HEK293 (cell line): ENCODE data around the gene KCNK2.

Experiments used
- CTCF ChIA-PET: fragments of 350-600 bp; formaldehyde crosslinking; extraction: SDS; loops from one replicate; lab custom pipeline; 2021; ENCODE audit warnings: antibody characterized with exemption; lab: Yijun Ruan, JAX
- POLR2A ChIA-PET: fragments of 300-600 bp; formaldehyde crosslinking; extraction: SDS; loops from one replicate; lab custom pipeline; 2020; ENCODE audit warnings: antibody characterized with exemption, inconsistent platforms; lab: Yijun Ruan, JAX
- H3K27ac ChIP-seq: fragments of 200-500 bp; sonication (Bioruptor generic); 2 replicates; pipeline ENCODE4 v1.5.1; 2014; ENCODE audit warnings: low read depth, low read length, control low read depth, inconsistent platforms; ENCODE audit errors: extremely low read depth
- H3K36me3 ChIP-seq, 2 experiments: fragments of 200-500 bp in 1 of 2; sonication (Bioruptor generic) in 1 of 2; 1 replicate in 1 of 2; 2 replicates in 1 of 2; pipeline ENCODE4 v1.5.1; 2014 to 2017; ENCODE audit warnings: inconsistent platforms in 2 of 2, low read length in 2 of 2; ENCODE audit not compliant: control insufficient read depth in 2 of 2, insufficient read depth in 1 of 2
- H3K4me1 ChIP-seq: fragments of 200-500 bp; sonication (Bioruptor generic); 2 replicates; pipeline ENCODE4 v1.5.1; 2014; ENCODE audit warnings: mild to moderate bottlenecking, low read length, inconsistent platforms; ENCODE audit not compliant: control insufficient read depth, insufficient read depth
- H3K4me3 ChIP-seq: 2 replicates; pipeline ENCODE4 v1.5.1; 2011; ENCODE audit warnings: low read depth, mild to moderate bottlenecking, control low read depth, low read length, moderate library complexity
- H3K9me3 ChIP-seq: fragments of 200-500 bp; sonication (Bioruptor generic); 2 replicates; pipeline ENCODE4 v1.5.1; 2014; ENCODE audit warnings: low read depth, low read length, inconsistent platforms; ENCODE audit not compliant: control insufficient read depth, insufficient read depth
- BCL6B ChIP-seq: fragments of 450-650 bp; formaldehyde crosslinking; IDR thresholded peaks from 2 replicates; pipeline ENCODE4 v1.5.1; 2017; ENCODE audit warnings: missing biosample characterization, missing genetic modification characterization
- FEZF1 ChIP-seq: fragments of 450-650 bp; formaldehyde crosslinking; IDR thresholded peaks from 2 replicates; pipeline ENCODE4 v1.5.1; 2016; ENCODE audit warnings: missing biosample characterization, missing genetic modification characterization
- GLIS1 ChIP-seq: fragments of 450-650 bp; formaldehyde crosslinking; IDR thresholded peaks from 2 replicates; pipeline ENCODE4 v1.5.1; 2016; ENCODE audit warnings: missing biosample characterization, missing genetic modification characterization
- ZBTB8A ChIP-seq: fragments of 450-650 bp; formaldehyde crosslinking; IDR thresholded peaks from 2 replicates; pipeline ENCODE4 v1.5.1; 2016; ENCODE audit warnings: missing biosample characterization, missing genetic modification characterization
- ZNF132 ChIP-seq: fragments of 450-650 bp; formaldehyde crosslinking; IDR thresholded peaks from 2 replicates; pipeline ENCODE4 v1.5.1; 2017; ENCODE audit warnings: missing biosample characterization, missing genetic modification characterization, borderline replicate concordance
- ZNF16 ChIP-seq: fragments of 450-650 bp; formaldehyde crosslinking; IDR thresholded peaks from 2 replicates; pipeline ENCODE4 v1.5.1; 2016; ENCODE audit warnings: low read depth, missing biosample characterization, missing genetic modification characterization
- ZNF26 ChIP-seq: fragments of 450-650 bp; formaldehyde crosslinking; IDR thresholded peaks from 2 replicates; pipeline ENCODE4 v1.5.1; 2016; ENCODE audit warnings: missing biosample characterization, missing genetic modification characterization
- ZNF426 ChIP-seq: fragments of 450-650 bp; formaldehyde crosslinking; IDR thresholded peaks from 2 replicates; pipeline ENCODE4 v1.5.1; 2017; ENCODE audit warnings: missing biosample characterization, missing genetic modification characterization, mild to moderate bottlenecking, inconsistent platforms, moderate library complexity
- ZNF664 ChIP-seq: fragments of 450-650 bp; formaldehyde crosslinking; IDR thresholded peaks from 2 replicates; pipeline ENCODE4 v1.5.1; 2016; ENCODE audit warnings: missing biosample characterization, missing genetic modification characterization
- ZNF768 ChIP-seq: fragments of 450-650 bp; formaldehyde crosslinking; IDR thresholded peaks from 2 replicates; pipeline ENCODE4 v1.5.1; 2018; ENCODE audit warnings: missing biosample characterization, mild to moderate bottlenecking, missing genetic modification characterization
- TF ChIP-seq, protein P1 (sequence below): sonication (generic); formaldehyde crosslinking; IDR thresholded peaks from 2 replicates; pipeline ENCODE4 v1.8.1; 2022; ENCODE audit warnings: mild to moderate bottlenecking, moderate library complexity, missing genetic modification reagents
- TF ChIP-seq, protein P2 (sequence below): fragments of 450-650 bp; formaldehyde crosslinking; IDR thresholded peaks from 2 replicates; pipeline ENCODE4 v1.5.1; 2016; ENCODE audit warnings: missing biosample characterization, missing genetic modification characterization
- TF ChIP-seq, protein P3 (sequence below): fragments of 450-650 bp; formaldehyde crosslinking; IDR thresholded peaks from 2 replicates; pipeline ENCODE4 v1.5.1; 2016; ENCODE audit warnings: missing biosample characterization, missing genetic modification characterization

KCNK2 gene

GRCh38 chr1:215151841-215152549 is 69.5 kb downstream of the KCNK2 start:
- Histone ChIP-seq H3K4me1 (no peaks in the 10 kb centered on the region), H3K9me3 (no peaks in the 10 kb centered on the region), H3K36me3 (no peaks in the 10 kb centered on the region), H3K4me3 (no peak overlapping the region), H3K27ac (no peak overlapping the region)
- TF ChIP-seq GLIS1 (tag by site-specific recombination) (no peak), ZBTB8A (tag by site-specific recombination) (no peak), ZNF26 (tag by site-specific recombination) (no peak), ZNF132 (tag by site-specific recombination) (no peak), ZNF768 (no peak), BCL6B (no peak), ZNF426 (tag by site-specific recombination) (no peak), FEZF1 (tag by site-specific recombination) (no peak)
- TF ChIP-seq, protein P1, sequence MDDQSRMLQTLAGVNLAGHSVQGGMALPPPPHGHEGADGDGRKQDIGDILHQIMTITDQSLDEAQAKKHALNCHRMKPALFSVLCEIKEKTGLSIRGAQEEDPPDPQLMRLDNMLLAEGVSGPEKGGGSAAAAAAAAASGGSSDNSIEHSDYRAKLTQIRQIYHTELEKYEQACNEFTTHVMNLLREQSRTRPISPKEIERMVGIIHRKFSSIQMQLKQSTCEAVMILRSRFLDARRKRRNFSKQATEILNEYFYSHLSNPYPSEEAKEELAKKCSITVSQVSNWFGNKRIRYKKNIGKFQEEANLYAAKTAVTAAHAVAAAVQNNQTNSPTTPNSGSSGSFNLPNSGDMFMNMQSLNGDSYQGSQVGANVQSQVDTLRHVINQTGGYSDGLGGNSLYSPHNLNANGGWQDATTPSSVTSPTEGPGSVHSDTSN (CRISPR knock-in tag), result no peak
- TF ChIP-seq, protein P2, sequence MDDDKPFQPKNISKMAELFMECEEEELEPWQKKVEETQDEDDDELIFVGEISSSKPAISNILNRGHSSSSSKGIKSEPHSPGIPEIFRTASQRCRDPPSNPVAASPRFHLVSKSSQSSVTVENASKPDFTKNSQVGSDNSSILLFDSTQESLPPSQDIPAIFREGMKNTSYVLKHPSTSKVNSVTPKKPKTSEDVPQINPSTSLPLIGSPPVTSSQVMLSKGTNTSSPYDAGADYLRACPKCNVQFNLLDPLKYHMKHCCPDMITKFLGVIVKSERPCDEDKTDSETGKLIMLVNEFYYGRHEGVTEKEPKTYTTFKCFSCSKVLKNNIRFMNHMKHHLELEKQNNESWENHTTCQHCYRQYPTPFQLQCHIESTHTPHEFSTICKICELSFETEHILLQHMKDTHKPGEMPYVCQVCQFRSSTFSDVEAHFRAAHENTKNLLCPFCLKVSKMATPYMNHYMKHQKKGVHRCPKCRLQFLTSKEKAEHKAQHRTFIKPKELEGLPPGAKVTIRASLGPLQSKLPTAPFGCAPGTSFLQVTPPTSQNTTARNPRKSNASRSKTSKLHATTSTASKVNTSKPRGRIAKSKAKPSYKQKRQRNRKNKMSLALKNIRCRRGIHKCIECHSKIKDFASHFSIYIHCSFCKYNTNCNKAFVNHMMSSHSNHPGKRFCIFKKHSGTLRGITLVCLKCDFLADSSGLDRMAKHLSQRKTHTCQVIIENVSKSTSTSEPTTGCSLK (tag by site-specific recombination), result no peak
- TF ChIP-seq, protein P3, sequence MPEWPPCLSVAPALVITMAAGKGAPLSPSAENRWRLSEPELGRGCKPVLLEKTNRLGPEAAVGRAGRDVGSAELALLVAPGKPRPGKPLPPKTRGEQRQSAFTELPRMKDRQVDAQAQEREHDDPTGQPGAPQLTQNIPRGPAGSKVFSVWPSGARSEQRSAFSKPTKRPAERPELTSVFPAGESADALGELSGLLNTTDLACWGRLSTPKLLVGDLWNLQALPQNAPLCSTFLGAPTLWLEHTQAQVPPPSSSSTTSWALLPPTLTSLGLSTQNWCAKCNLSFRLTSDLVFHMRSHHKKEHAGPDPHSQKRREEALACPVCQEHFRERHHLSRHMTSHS (tag by site-specific recombination), result no peak
- ChIA-PET POLR2A (no interaction called here), CTCF (no interaction called here)

GRCh38 chr1:215156232-215156631 is 73.7 kb downstream of the KCNK2 start:
- no peaks in the 10 kb centered on the region for H3K9me3 ChIP-seq
- ChIA-PET POLR2A (no interaction called here), CTCF (no interaction called here)
- TF ChIP-seq ZNF664 (tag by site-specific recombination), result no peak
- TF ChIP-seq ZNF16 (tag by site-specific recombination), result no peak
- TF ChIP-seq, protein P1 (CRISPR knock-in tag), result no peak
- no peaks in the 10 kb centered on the region for H3K4me1 ChIP-seq
- no peaks in the 10 kb centered on the region for H3K36me3 ChIP-seq
- no peak overlapping the region for H3K4me3 ChIP-seq
- H3K27ac ChIP-seq, result no peak overlapping the region
